AG04450 (cell line): ENCODE data around the gene SP2. TPM values are rescaled to one million over a fixed set of nuclear protein-coding genes. Genes with fewer than 3 reads are reported as not detected.

Experiments used
- CTCF ChIA-PET: fragments of 300-600, 350-600 bp; formaldehyde crosslinking; extraction: SDS; loops from one replicate; lab custom pipeline; 2022; ENCODE audit warnings: antibody characterized with exemption, inconsistent platforms; lab: Charles Lee
- POLR2A ChIA-PET: fragments of 350-600 bp; formaldehyde crosslinking; extraction: SDS; loops from one replicate; lab custom pipeline; 2021; ENCODE audit warnings: antibody characterized with exemption, inconsistent platforms; lab: Yijun Ruan, JAX
- DNase-seq: peaks from one replicate; pipeline ENCODE4 v3.0.0-alpha.2; 2011; ENCODE audit warnings: low read depth, low spot score
- H3K27ac ChIP-seq: one replicate; pipeline ENCODE4 v1.5.1; 2012; ENCODE audit warnings: low read depth, low read length, control low read depth
- H3K27me3 ChIP-seq: one replicate; pipeline ENCODE4 v1.6.0; 2012; ENCODE audit warnings: low read length; ENCODE audit not compliant: control insufficient read depth, insufficient read depth
- H3K4me3 ChIP-seq: 2 replicates; pipeline ENCODE4 v1.5.1; 2011; ENCODE audit warnings: mild to moderate bottlenecking, low read depth, low read length, control low read depth
- H3K9me3 ChIP-seq: 2 replicates; pipeline ENCODE4 v1.5.1; 2012; ENCODE audit warnings: low read length; ENCODE audit not compliant: control insufficient read depth, insufficient read depth
- polyA plus RNA-seq: library from polyadenylated mRNA; depleted of rRNA; stranded (reverse); fragments of >200 nt; gene quantifications from 2 replicates; pipeline ENCODE4 v1.2.3, GENCODE V29; 2011
- TF ChIP-seq, protein P1 (sequence below): IDR thresholded peaks from 2 replicates; pipeline ENCODE4 v1.5.1; 2011; ENCODE audit warnings: low read depth, low read length, control low read depth, inconsistent platforms

The SP2 gene
- polyA plus RNA-seq, 1 experiment, result 2.7 TPM

DNA sequence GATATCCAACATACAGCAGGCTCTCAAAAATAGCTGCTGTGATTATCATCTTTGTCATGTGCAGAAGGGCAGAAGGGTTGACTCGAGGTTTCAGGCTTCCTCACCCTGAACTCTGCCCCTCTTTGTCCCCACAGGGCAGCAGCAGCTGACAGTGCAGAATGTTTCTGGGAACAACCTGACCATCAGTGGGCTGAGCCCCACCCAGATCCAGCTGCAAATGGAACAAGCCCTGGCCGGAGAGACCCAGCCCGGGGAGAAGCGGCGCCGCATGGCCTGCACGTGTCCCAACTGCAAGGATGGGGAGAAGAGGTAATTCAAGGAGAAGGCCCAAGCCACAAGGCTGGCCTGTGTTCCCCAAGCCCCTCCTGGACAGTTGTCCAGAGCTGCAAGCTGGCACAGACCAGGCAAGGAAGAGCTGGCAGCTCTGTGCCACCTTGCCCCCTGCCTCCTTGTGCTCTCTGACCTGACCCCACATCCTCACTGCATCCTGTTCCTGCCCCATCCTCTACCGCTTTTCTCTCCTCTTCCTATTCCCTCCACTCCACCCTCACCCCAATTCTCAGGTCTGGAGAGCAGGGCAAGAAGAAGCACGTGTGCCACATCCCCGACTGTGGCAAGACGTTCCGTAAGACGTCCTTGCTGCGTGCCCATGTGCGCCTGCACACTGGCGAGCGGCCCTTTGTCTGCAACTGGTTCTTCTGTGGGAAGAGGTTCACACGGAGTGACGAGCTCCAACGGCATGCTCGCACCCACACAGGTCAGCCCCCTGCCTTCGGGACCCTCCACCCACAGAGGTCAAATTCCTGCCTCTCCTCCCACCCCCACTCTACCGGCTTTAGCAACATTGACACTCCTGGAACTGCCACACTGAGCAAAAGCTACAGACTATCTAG, 29.0 kb downstream of the SP2 start:
- no peak for DNase-seq
- CTCF ChIA-PET, result interaction anchor here (1.6 kb wide), 1 partner anchor 22 kb away, joined by 3 read pairs; no protein-coding TSS in a partner anchor
- POLR2A ChIA-PET, result no interaction called here
- Histone ChIP-seq H3K4me3 (no peak overlapping the region), H3K9me3 (no peaks in the 10 kb centered on the region; the same call in 1 of the 2 replicates), H3K27me3 (no peaks in the 10 kb centered on the region), H3K27ac (no peak overlapping the region)
- TF ChIP-seq, protein P1, sequence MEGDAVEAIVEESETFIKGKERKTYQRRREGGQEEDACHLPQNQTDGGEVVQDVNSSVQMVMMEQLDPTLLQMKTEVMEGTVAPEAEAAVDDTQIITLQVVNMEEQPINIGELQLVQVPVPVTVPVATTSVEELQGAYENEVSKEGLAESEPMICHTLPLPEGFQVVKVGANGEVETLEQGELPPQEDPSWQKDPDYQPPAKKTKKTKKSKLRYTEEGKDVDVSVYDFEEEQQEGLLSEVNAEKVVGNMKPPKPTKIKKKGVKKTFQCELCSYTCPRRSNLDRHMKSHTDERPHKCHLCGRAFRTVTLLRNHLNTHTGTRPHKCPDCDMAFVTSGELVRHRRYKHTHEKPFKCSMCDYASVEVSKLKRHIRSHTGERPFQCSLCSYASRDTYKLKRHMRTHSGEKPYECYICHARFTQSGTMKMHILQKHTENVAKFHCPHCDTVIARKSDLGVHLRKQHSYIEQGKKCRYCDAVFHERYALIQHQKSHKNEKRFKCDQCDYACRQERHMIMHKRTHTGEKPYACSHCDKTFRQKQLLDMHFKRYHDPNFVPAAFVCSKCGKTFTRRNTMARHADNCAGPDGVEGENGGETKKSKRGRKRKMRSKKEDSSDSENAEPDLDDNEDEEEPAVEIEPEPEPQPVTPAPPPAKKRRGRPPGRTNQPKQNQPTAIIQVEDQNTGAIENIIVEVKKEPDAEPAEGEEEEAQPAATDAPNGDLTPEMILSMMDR, result no peak

DNA sequence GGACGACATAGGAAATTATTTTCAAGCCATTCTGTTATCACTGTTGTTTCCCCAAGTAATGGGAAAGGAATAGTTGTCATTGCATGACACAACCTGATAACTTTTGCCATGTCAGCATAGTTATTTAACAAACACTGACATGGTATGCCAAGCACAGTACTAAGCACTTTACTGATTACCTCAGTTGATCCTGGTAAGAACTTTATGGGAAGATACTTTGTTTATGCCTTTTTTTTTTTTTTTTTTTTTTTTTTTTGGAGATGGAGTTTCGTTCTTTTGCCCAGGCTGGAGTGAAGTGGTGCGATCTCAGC, 29.6 kb downstream of the SP2 start:
- POLR2A ChIA-PET, result no interaction called here
- TF ChIP-seq, protein P1, result no peak

DNA sequence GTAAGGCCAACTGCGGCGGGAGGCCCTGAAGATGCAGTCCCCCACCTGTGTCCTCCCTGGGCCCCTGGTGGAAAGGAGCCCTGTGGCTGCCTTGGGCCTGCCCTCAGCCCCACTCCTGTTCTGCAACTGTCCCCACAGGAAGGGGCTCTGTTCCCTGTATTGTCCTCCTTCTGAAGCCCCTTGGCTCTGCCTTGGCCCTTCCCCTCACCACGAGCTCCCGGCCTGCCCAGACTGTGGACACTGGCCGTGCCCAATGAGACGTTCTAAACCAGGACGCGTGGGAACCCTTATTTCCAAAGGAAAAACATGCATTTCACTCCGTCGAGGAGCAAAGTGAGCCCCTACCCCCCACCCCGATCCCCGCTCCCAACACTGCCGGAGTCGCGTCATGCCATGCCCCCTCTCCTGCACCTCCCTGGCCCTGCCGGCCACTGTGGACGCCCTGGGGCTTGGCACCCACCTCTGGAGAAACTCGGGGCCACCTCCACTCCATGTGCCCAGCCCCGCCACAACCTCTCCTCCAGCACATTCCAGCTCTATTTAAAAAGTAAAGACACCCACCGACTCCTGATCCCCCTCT, 31.9 kb downstream of the SP2 start:
- Histone ChIP-seq H3K4me3 (no peak overlapping the region), H3K27me3 (no peaks in the 10 kb centered on the region), H3K27ac (no peak overlapping the region), H3K9me3 (no peaks in the 10 kb centered on the region; the same call in 1 of the 2 replicates)
- DNase-seq, result no peak
- TF ChIP-seq, protein P1, result no peak
- CTCF ChIA-PET, result no interaction called here
- POLR2A ChIA-PET, result no interaction called here

More for the DNA sequence above, 29.6 kb downstream of the SP2 start:
- Histone ChIP-seq H3K27me3 (no peaks in the 10 kb centered on the region), H3K4me3 (no peak overlapping the region), H3K9me3 (no peaks in the 10 kb centered on the region; the same call in 1 of the 2 replicates), H3K27ac (no peak overlapping the region)
- CTCF ChIA-PET, result interaction anchor here (1.6 kb wide), 1 partner anchor 21 kb away, joined by 3 read pairs; no protein-coding TSS in a partner anchor
- no peak for DNase-seq

DNA sequence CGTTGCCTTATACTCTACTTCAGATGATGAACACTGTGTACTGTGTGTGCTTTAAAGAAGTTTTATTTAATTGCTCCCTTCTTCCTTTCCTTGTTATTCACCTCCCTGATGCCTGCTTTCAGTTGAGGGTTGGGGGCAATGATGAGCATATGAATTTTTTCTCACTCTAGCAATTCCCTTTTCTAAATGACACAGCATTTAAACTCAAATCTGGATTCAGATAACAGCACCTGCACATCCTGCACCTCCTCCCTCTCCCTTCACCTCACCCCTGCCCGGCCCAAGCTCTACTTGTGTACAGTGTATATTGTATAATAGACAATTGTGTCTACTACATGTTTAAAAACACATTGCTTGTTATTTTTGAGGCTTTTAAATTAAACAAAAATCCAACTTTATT, 32.4 kb downstream of the SP2 start:
- H3K27ac ChIP-seq, result no peak overlapping the region
- H3K4me3 ChIP-seq, result no peak overlapping the region
- TF ChIP-seq, protein P1, result no peak
- ChIA-PET CTCF (interaction anchor here (0.7 kb wide), 1 partner anchor 79 kb away, joined by 4 read pairs; no protein-coding TSS in a partner anchor), POLR2A (no interaction called here)
- no peaks in the 10 kb centered on the region for H3K27me3 ChIP-seq
- no peak for DNase-seq
- no peaks in the 10 kb centered on the region; the same call in 1 of the 2 replicates for H3K9me3 ChIP-seq
